ENCODE results near the gene FLYWCH1.
A peak's percentile ranks its signal among the peaks of the same experiment; 100 is the strongest.

The FLYWCH1 gene

DNA sequence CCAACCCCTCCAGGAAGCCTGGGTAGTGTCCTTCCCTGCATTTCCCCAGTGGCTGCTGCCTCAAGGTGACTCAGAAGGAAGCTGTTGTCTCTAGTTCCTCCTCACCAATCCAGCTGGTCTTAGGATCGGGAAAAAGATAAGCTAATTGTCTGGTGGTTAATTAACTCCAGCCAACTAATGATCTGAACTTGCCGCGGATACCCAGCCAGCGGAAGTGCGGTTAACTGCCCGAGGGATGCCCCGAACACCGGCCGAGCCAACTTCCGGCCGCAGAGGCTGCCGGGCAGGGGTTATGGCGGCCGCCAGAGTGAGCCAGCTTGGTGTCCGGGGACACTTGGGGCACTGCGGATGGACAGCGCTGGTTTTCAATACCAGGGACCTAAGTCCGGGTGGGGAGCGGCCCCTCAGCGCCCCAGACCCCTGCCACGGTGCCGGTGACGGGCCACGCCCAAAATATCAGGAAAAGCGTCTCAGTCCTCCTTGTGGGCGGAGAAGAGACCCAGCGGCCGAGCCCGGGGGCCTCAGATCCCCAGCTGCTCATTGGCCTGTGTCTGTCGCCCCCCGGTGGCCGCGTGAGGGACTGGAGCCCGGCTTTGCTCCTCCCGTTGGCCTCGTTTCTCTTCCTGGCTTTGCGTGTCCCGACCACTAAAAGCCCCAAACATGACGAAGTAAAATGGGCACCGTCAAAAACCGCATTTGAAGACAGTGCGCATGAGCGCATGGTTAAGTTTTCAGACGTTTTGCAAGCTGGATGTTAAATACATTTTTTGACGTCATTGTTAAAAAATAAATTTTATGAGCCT is 43.5 kb upstream of the FLYWCH1 start (continued):
- TF ChIP-seq, protein P1, sequence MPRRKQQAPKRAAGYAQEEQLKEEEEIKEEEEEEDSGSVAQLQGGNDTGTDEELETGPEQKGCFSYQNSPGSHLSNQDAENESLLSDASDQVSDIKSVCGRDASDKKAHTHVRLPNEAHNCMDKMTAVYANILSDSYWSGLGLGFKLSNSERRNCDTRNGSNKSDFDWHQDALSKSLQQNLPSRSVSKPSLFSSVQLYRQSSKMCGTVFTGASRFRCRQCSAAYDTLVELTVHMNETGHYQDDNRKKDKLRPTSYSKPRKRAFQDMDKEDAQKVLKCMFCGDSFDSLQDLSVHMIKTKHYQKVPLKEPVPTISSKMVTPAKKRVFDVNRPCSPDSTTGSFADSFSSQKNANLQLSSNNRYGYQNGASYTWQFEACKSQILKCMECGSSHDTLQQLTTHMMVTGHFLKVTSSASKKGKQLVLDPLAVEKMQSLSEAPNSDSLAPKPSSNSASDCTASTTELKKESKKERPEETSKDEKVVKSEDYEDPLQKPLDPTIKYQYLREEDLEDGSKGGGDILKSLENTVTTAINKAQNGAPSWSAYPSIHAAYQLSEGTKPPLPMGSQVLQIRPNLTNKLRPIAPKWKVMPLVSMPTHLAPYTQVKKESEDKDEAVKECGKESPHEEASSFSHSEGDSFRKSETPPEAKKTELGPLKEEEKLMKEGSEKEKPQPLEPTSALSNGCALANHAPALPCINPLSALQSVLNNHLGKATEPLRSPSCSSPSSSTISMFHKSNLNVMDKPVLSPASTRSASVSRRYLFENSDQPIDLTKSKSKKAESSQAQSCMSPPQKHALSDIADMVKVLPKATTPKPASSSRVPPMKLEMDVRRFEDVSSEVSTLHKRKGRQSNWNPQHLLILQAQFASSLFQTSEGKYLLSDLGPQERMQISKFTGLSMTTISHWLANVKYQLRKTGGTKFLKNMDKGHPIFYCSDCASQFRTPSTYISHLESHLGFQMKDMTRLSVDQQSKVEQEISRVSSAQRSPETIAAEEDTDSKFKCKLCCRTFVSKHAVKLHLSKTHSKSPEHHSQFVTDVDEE (CRISPR knock-in tag; IDR thresholded peaks at IDR 0.05), result peak; percentile 60; the same call in 1 of the 2 replicates

DNA sequence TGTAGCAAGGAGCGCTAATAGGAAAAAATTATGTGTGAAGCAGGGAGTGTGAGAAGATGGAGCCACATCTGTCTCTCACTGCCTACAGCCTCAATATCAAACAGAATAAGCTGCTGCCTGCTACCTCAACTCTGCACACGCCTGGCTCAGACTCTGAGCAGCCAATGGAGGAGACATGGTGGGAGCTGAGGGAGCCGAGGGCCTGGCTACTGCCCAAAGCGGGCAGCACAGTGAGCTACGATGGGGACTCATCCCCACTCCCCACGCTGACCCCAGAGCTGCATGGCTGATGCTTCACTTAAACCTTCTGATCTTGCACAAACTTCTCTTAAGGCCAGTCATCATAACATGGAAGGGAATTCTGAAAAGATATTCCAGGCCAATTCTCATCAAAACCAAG is 39.8 kb upstream of the FLYWCH1 start:
- no peak for TF ChIP-seq TCF4 (CRISPR knock-in tag; IDR thresholded peaks at IDR 0.05; ENCODE audit: borderline replicate concordance)
- no peak for TF ChIP-seq ISL1 (CRISPR knock-in tag; IDR thresholded peaks at IDR 0.05)
- no peak for TF ChIP-seq ARNTL (CRISPR knock-in tag; IDR thresholded peaks at IDR 0.05; ENCODE audit: borderline replicate concordance, low read depth)
- no peak for TF ChIP-seq ZNF8 (CRISPR knock-in tag; IDR thresholded peaks at IDR 0.05)
- no peak for TF ChIP-seq ZNF565 (CRISPR knock-in tag; conservative IDR thresholded peaks at IDR 0.05; ENCODE audit: low read depth)
- TF ChIP-seq CSDC2 (CRISPR knock-in tag; IDR thresholded peaks at IDR 0.05), result no peak
- TF ChIP-seq BACH2 (CRISPR knock-in tag; IDR thresholded peaks at IDR 0.05; ENCODE audit: borderline replicate concordance), result no peak
- no peak for TF ChIP-seq ZNF70 (CRISPR knock-in tag; IDR thresholded peaks at IDR 0.05)
- TF ChIP-seq RARB (CRISPR knock-in tag; IDR thresholded peaks at IDR 0.05), result no peak
- TF ChIP-seq ESRRG (CRISPR knock-in tag; IDR thresholded peaks at IDR 0.05), result no peak
- ATAC-seq, result no peak

DNA sequence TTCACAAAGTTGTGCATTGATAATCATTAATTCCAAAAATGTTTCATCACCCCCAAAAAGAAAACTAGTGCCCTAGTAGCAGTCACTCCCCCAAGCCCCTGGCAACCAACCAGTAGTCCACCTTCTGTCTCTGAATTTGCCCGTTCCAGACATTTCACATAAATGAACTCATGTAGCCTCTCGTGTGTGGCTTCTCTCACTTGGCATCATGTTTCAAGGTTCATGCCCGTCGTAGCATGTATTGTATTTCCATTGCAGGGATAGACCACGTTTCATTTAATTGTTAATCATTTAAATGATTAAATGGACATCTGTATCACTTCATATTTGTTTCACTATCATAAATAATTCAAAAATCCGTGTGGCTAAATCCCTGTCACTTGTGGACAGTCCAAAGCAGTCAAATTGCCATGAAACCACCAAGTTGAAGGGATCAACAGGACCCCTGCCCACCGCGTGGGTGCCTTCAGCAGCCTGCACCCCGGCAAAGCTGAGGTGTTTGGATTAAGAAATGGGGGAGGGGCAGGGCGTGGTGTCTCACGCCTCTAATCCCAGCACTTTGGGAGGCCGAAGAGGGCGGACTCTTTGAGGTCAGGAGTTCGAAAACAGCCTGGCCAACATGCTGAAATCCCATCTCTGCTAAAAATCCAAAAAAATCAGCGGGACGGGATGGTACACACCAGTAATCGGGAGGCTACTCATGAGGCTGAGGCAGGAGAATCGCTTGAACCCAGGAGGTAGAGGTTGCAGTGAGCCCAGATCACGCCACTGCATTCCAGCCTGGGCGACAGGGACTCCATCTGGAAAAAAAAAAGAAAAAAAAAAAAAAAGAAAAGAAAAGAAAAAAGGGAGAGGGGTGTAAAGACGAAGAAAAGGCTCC is 37.5 kb upstream of the FLYWCH1 start:
- TF ChIP-seq ZNF70 (CRISPR knock-in tag; IDR thresholded peaks at IDR 0.05), result no peak
- no peak for TF ChIP-seq BACH2 (CRISPR knock-in tag; IDR thresholded peaks at IDR 0.05; ENCODE audit: borderline replicate concordance)
- no peak for TF ChIP-seq CSDC2 (CRISPR knock-in tag; IDR thresholded peaks at IDR 0.05)
- TF ChIP-seq, protein P2, sequence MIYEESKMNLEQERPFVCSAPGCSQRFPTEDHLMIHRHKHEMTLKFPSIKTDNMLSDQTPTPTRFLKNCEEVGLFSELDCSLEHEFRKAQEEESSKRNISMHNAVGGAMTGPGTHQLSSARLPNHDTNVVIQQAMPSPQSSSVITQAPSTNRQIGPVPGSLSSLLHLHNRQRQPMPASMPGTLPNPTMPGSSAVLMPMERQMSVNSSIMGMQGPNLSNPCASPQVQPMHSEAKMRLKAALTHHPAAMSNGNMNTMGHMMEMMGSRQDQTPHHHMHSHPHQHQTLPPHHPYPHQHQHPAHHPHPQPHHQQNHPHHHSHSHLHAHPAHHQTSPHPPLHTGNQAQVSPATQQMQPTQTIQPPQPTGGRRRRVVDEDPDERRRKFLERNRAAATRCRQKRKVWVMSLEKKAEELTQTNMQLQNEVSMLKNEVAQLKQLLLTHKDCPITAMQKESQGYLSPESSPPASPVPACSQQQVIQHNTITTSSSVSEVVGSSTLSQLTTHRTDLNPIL (CRISPR knock-in tag; IDR thresholded peaks at IDR 0.05; ENCODE audit: low read depth), result no peak
- TF ChIP-seq ZFP3 (CRISPR knock-in tag; IDR thresholded peaks at IDR 0.05), result no peak
- no peak for TF ChIP-seq PPARA (CRISPR knock-in tag; IDR thresholded peaks at IDR 0.05; ENCODE audit: borderline replicate concordance)
- TF ChIP-seq, protein P1 (CRISPR knock-in tag; IDR thresholded peaks at IDR 0.05), result no peak
- no peak for TF ChIP-seq ESRRG (CRISPR knock-in tag; IDR thresholded peaks at IDR 0.05)
- no peak for TF ChIP-seq TCF4 (CRISPR knock-in tag; IDR thresholded peaks at IDR 0.05; ENCODE audit: borderline replicate concordance)
- TF ChIP-seq OSR1 (CRISPR knock-in tag; IDR thresholded peaks at IDR 0.05), result no peak
- no peak for TF ChIP-seq TOX (CRISPR knock-in tag; IDR thresholded peaks at IDR 0.05; ENCODE audit: borderline replicate concordance)
- TF ChIP-seq ARNTL (CRISPR knock-in tag; IDR thresholded peaks at IDR 0.05; ENCODE audit: borderline replicate concordance, low read depth), result no peak
- no peak for TF ChIP-seq ZC3H10 (CRISPR knock-in tag; IDR thresholded peaks at IDR 0.05)
- peak; percentile 13; the same call in 2 of the 3 replicates for ATAC-seq

GRCh38 chr16:2874912-2875362 is 36.8 kb upstream of the FLYWCH1 start:
- ATAC-seq, result peak; percentile 100
- no peak for TF ChIP-seq TOX (CRISPR knock-in tag; IDR thresholded peaks at IDR 0.05; ENCODE audit: borderline replicate concordance)
- no peak for TF ChIP-seq BACH2 (CRISPR knock-in tag; IDR thresholded peaks at IDR 0.05; ENCODE audit: borderline replicate concordance)
- no peak for TF ChIP-seq ZFP3 (CRISPR knock-in tag; IDR thresholded peaks at IDR 0.05)
- no peak for TF ChIP-seq PPARA (CRISPR knock-in tag; IDR thresholded peaks at IDR 0.05; ENCODE audit: borderline replicate concordance)
